Psoas muscle (tissue), 8 donors: ENCODE results near the gene PRDM2. TPM values are rescaled to one million over a fixed set of nuclear protein-coding genes. Genes with fewer than 3 reads are reported as not detected.
"Not testable (repeated sequence)": the region's sequence is repeated elsewhere in the genome, so short reads cannot be mapped to it uniquely, and the experiment has no call there.

Experiments
- ATAC-seq, 4 donors: fragments of 200-7000 bp; cut with Tn5 transposase; one replicate each; pipeline ENCODE4 v1.9.1; 2020; ENCODE audit warnings: moderate library complexity in 3 of 4, mild to moderate bottlenecking in 2 of 4
- DNase-seq, 2 donors: peaks; one replicate each; pipeline ENCODE4 v3.0.0-alpha.2; 2020
- H3K27ac ChIP-seq: fragments of 200-600 bp; one replicate; pipeline ENCODE4 v1.8.0; 2022
- H3K27me3 ChIP-seq, 3 donors: fragments of 200-600 bp in 1 of 3; one replicate each; pipeline versions ENCODE4 v1.6.1 to v1.8.0; 2013 to 2022; ENCODE audit warnings: low read length in 2 of 3, mild to moderate bottlenecking in 2 of 3, moderate library complexity in 1 of 3; ENCODE audit not compliant: insufficient read depth in 3 of 3
- H3K36me3 ChIP-seq, 2 donors: fragments of 200-600 bp in 1 of 2; one replicate each; pipeline versions ENCODE4 v1.6.1 to v1.8.0; 2013 to 2022; ENCODE audit warnings: low read depth in 1 of 2, mild to moderate bottlenecking in 1 of 2, moderate library complexity in 1 of 2; ENCODE audit not compliant: insufficient read depth in 1 of 2
- H3K4me1 ChIP-seq: fragments of 200-600 bp; one replicate; pipeline ENCODE4 v1.8.0; 2022
- H3K4me3 ChIP-seq: fragments of 200-600 bp; one replicate; pipeline ENCODE4 v1.8.0; 2022; ENCODE audit warnings: mild to moderate bottlenecking
- H3K9me3 ChIP-seq: fragments of 200-600 bp; one replicate; pipeline ENCODE4 v1.8.0; 2022
- CTCF ChIP-seq: fragments of 200-600 bp; IDR thresholded peaks from one replicate; pipeline ENCODE4 v1.8.0; 2022; ENCODE audit warnings: antibody characterized with exemption
- WGBS, 3 donors: extraction: QIAGEN DNeasy Blood & Tissue Kit; methylation state at CpG; one replicate each; pipeline versions ENCODE4 v1.1.6 to v1.1.7; 2013; 5-methylcytosine and 5-hydroxymethylcytosine counted together
- intact Hi-C, 2 donors: fragments of 100-400 bp; cut with DNase I; formaldehyde crosslinking; loops; one replicate each; pipeline versions ENCODE4 v1.11.0 to v1.14.2; 2022
- polyA plus RNA-seq, 3 donors: library from polyadenylated mRNA; stranded (reverse); fragments of 200-250 nt; gene quantifications; one replicate each; pipeline ENCODE4 v1.2.3, GENCODE V29; 2013
- total RNA-seq, 4 donors: library from RNA; stranded (reverse); fragmentation: NEBNext Ultra II Directional in 2 of 4; extraction: Animal tissue kit (Norgen Biotek cat#: 25700) in 2 of 4; gene quantifications; one replicate each; pipeline versions ENCODE4 v1.2.1 to v1.2.4, GENCODE V29; 2021 to 2023
- donor health status: healthy with polysubstance abuse.
- donor health status: DM: no; HTN: no; CAD: no; lungs with moderate emphysema.
- donor health status: Bipolar disorder and iron deficiency.
- donor health status: healthy.
- donor health status: DM: yes; HTN: yes; CAD: no.
- donor health status: DM: no; HTN: no; CAD: no.
- donor health status: DM: no; HTN: no; CAD: no.
- donor health status: DM: yes; HTN: yes; CAD: no.

Gene PRDM2
- total and polyA plus RNA-seq, 7 donors: 12.1 to 84.3 (median 44.3) TPM

DNA sequence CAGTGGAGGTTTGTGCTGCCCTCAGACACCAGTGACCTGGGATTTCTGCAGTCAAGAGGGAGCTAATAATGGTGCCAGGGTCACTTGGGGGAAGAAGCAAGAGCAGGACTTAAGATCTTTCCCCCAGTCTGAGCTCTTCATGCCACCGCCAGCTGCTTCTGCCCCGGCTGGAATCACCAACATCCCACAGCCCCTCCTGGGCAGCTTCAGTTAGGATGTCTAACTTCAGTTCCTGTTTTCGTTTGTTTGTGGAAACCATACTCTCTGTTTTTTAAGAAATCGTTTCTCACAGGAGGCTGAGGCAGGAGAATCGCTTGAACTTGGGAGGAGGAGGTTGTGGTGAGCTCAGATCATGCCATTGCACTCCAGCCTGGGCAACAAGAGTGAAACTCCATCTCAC is 25.6 kb upstream of the PRDM2 start:
- no peaks in the 10 kb centered on the region for H3K36me3 ChIP-seq
- no peak overlapping the region for H3K27ac ChIP-seq
- TF ChIP-seq CTCF: no peak
- ATAC-seq (no peak), DNase-seq (no peak)
- no peaks in the 10 kb centered on the region for H3K4me1 ChIP-seq
- 42 to 64% (median 58%) methylated on average over 5 of the region's 5 CpGs for WGBS, 3 donors
- no peaks in the 10 kb centered on the region for H3K9me3 ChIP-seq
- no peak overlapping the region for H3K4me3 ChIP-seq
- peaks cover 0 to 8% (median 0%) of the 10 kb centered on the region in 3 donors for H3K27me3 ChIP-seq
- intact Hi-C loops: no loop called here

DNA sequence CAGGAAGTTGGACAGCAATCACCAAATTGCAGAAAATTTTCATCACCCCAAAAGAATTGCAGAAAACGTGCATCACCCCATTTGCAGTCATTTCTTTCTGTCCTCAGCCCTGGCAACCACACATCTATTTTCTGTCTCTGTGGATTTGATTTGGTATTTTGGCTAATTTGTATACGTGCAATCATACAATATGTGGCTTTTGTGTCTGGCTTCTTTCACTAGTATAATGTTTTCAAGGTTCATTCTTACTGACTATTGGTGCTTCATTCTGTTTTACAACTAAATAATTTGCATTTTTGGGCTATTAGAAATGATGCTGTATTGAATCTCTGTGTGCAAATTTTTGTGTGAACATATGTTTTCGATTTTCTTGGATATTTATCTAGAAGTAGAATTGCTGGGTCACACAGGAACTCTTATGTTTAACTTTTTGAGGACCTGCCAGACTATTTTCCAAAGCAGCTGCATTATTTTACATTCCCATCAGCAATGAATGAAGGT is 24.8 kb upstream of the PRDM2 start:
- no peak for TF ChIP-seq CTCF
- no peak for ATAC-seq
- WGBS, 3 donors: 14 to 27% (median 18%) methylated on average over 3 of the region's 3 CpGs
- H3K36me3 ChIP-seq: no peaks in the 10 kb centered on the region
- no peak overlapping the region for H3K27ac ChIP-seq
- H3K4me3 ChIP-seq: no peak overlapping the region
- intact Hi-C loops: no loop called here
- H3K9me3 ChIP-seq: no peaks in the 10 kb centered on the region
- H3K27me3 ChIP-seq: peaks cover 0 to 8% (median 0%) of the 10 kb centered on the region in 3 donors
- DNase-seq: no peak
- no peaks in the 10 kb centered on the region for H3K4me1 ChIP-seq

- Histone ChIP-seq H3K27ac (no peak overlapping the region), H3K9me3 (no peaks in the 10 kb centered on the region), H3K4me3 (no peak overlapping the region), H3K4me1 (no peaks in the 10 kb centered on the region), H3K36me3 (no peaks in the 10 kb centered on the region), H3K27me3 (peaks cover 0 to 8% (median 0%) of the 10 kb centered on the region in 3 donors)
- no peak for DNase-seq
- WGBS, 3 donors: 68 to 70% (median 68%) methylated on average over 1 of the region's 1 CpG
- TF ChIP-seq CTCF: no peak
- intact Hi-C loops: no loop called here
- no peak for ATAC-seq
These were observed 22.1 kb upstream of the PRDM2 start for GRCh38 chr1:13677896-13678295.

DNA sequence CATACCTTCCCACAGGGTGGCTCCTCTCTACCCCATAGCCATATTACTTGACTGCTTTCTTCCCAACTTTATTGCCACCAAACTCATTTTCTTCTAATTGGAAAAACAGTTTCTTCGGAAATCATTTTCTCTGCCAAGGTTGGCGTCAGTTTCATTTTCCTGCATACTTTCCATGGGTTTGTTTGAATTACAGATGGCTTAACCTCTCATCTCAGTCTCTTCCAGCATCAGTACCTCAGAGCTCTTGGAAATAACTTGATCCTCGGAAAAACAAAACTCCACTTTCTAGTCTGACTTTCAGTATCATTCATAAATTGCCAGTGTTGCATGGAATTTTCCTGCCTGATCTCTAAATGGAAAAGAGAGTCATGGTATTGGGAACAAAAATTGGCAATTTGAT is 20.3 kb upstream of the PRDM2 start:
- Histone ChIP-seq H3K36me3 (no peaks in the 10 kb centered on the region), H3K4me1 (no peaks in the 10 kb centered on the region), H3K27ac (no peak overlapping the region), H3K4me3 (no peak overlapping the region), H3K27me3 (peaks cover 0 to 8% (median 0%) of the 10 kb centered on the region in 3 donors), H3K9me3 (no peaks in the 10 kb centered on the region)
- no peak for ATAC-seq
- intact Hi-C loops: no loop called here
- WGBS, 3 donors: 42 to 55% (median 52%) methylated on average over 3 of the region's 3 CpGs
- no peak for TF ChIP-seq CTCF
- no peak for DNase-seq

GRCh38 chr1:13680609-13681008 is 19.4 kb upstream of the PRDM2 start:
- WGBS, 3 donors: 66 to 80% (median 79%) methylated on average over 5 to 9 of the region's 9 CpGs
- DNase-seq, H3K27ac ChIP-seq, ATAC-seq, H3K36me3 ChIP-seq, H3K4me1 ChIP-seq, intact Hi-C loops, H3K4me3 ChIP-seq, H3K9me3 ChIP-seq, H3K27me3 ChIP-seq: not testable (repeated sequence)
